K562 (cell line): Measurements from ENCODE around the gene MLF1. TPM values are rescaled to one million over a fixed set of nuclear protein-coding genes. Genes with fewer than 3 reads are reported as not detected.

Source experiments
- ATAC-seq: fragments of 200-7000 bp; cut with Tn5 transposase; 3 replicates; pipeline ENCODE4 v1.9.1; 2020; ENCODE audit warnings: moderate library complexity
- BruUV-seq: library from RNA; stranded (reverse); fragments of 400-500 nt; replicated peaks from 2 replicates; lab custom pipeline; 2021; lab: Mats Ljungman, UMichigan
- CTCF ChIA-PET: fragments of 300-600 bp; formaldehyde crosslinking; extraction: SDS; loops from one replicate; lab custom pipeline; 2021; ENCODE audit warnings: low intra/inter-chr PET ratio; lab: Yijun Ruan, JAX
- POLR2A ChIA-PET: fragments of 300-600, 350-650 bp; sonication (Branson Sonifier 250); formaldehyde crosslinking; extraction: SDS; loops from one replicate; lab custom pipeline; 2021; ENCODE audit warnings: antibody characterized with exemption, inconsistent platforms; lab: Yijun Ruan, JAX
- DNase-seq, 4 experiments: peaks; one replicate each; pipeline versions ENCODE4 v3.0.0 to v3.0.0-alpha.2; 2011 to 2018; ENCODE audit warnings: low spot score in 3 of 4, mixed read lengths in 3 of 4; ENCODE audit errors: extremely low read depth in 1 of 4
- FAIRE-seq: peaks from 2 replicates; lab custom pipeline; 2011; peaks lifted over from hg19 to GRCh38; lab: Jason Lieb, UNC
- H2AFZ ChIP-seq: 2 replicates; pipeline ENCODE4 v1.6.0; 2011; ENCODE audit warnings: low read depth, low read length, control low read depth, inconsistent platforms
- H3K27ac ChIP-seq: fragments of 200-600 bp; 3 replicates; pipeline ENCODE4 v1.8.0; 2011; ENCODE audit warnings: low read depth, mild to moderate bottlenecking, control low read depth, inconsistent platforms, low read length, moderate library complexity, mixed read lengths; ENCODE audit errors: extremely low read depth
- H3K27me3 ChIP-seq, 2 experiments: fragments of 300-600 bp in 1 of 2; 2 replicates in 1 of 2; 3 replicates in 1 of 2; pipeline versions ENCODE4 v1.6.0 to v1.8.0; 2011; ENCODE audit warnings: inconsistent platforms in 2 of 2, low read length in 2 of 2, mild to moderate bottlenecking in 1 of 2, mixed read lengths in 1 of 2, moderate library complexity in 1 of 2; ENCODE audit not compliant: control insufficient read depth in 2 of 2, insufficient read depth in 2 of 2
- H3K36me3 ChIP-seq: fragments of 300-600 bp; 3 replicates; pipeline ENCODE4 v1.8.0; 2011; ENCODE audit warnings: mild to moderate bottlenecking, low read length, inconsistent platforms; ENCODE audit not compliant: control insufficient read depth, insufficient read depth
- H3K4me1 ChIP-seq, 2 experiments: fragments of 200-600 bp in 1 of 2; replicated peaks in 1 of 2; 2 replicates in 1 of 2; 3 replicates in 1 of 2; pipeline versions ENCODE4 v1.5.1 to v1.8.0; 2011; ENCODE audit warnings: inconsistent platforms in 2 of 2, low read length in 2 of 2, mild to moderate bottlenecking in 1 of 2, mixed read lengths in 1 of 2, moderate library complexity in 1 of 2; ENCODE audit not compliant: control insufficient read depth in 2 of 2, insufficient read depth in 2 of 2
- H3K4me2 ChIP-seq: 2 replicates; pipeline ENCODE4 v1.6.1; 2011; ENCODE audit warnings: low read length, control low read depth, inconsistent platforms, mixed read lengths; ENCODE audit not compliant: insufficient read depth
- H3K4me3 ChIP-seq: fragments of 200-600 bp; sonication (generic), shearing (Covaris generic); 2 replicates; pipeline ENCODE4 v1.5.1; 2016; ENCODE audit warnings: control low read depth, inconsistent platforms
- H3K79me2 ChIP-seq: fragments of 200-600 bp; 3 replicates; pipeline ENCODE4 v1.8.0; 2011; ENCODE audit warnings: low read length, inconsistent platforms; ENCODE audit not compliant: control insufficient read depth, insufficient read depth
- H3K9ac ChIP-seq, 2 experiments: 2 replicates each; pipeline versions ENCODE4 v1.6.0 to v1.6.1; 2011; ENCODE audit warnings: low read depth in 2 of 2, low read length in 2 of 2, control low read depth in 1 of 2, inconsistent platforms in 1 of 2, mild to moderate bottlenecking in 1 of 2, mixed read lengths in 1 of 2; ENCODE audit not compliant: insufficient read depth in 1 of 2
- H3K9me1 ChIP-seq: one replicate; pipeline ENCODE4 v1.6.0; 2011; ENCODE audit warnings: inconsistent platforms, mild to moderate bottlenecking, low read length, moderate library complexity; ENCODE audit not compliant: control insufficient read depth, insufficient read depth
- H3K9me3 ChIP-seq: replicated peaks from 2 replicates; pipeline ENCODE4 v1.5.1; 2011; ENCODE audit warnings: low read depth, low read length, inconsistent platforms; ENCODE audit not compliant: control insufficient read depth, insufficient read depth
- H4K20me1 ChIP-seq: replicated peaks from 2 replicates; pipeline ENCODE4 v1.6.1; 2011; ENCODE audit warnings: low read length, inconsistent platforms, mixed read lengths; ENCODE audit not compliant: control insufficient read depth, insufficient read depth
- CTCF ChIP-seq, 3 experiments: IDR thresholded peaks in 2 of 3; conservative IDR thresholded peaks in 1 of 3; 2 replicates each; pipeline ENCODE4 v1.5.1; 2011 to 2012; ENCODE audit warnings: low read length in 3 of 3, mild to moderate bottlenecking in 3 of 3, control low read depth in 2 of 3, improper control_type of control experiment in 1 of 3, inconsistent platforms in 1 of 3, low read depth in 1 of 3, mixed read lengths in 1 of 3, moderate library complexity in 1 of 3; ENCODE audit not compliant: insufficient read depth in 2 of 3
- HMG20A ChIP-seq: fragments of 450-650 bp; formaldehyde crosslinking; conservative IDR thresholded peaks from 2 replicates; pipeline ENCODE4 v1.4.0; 2020; ENCODE audit warnings: mild to moderate bottlenecking, mixed read lengths
- POU5F1 ChIP-seq: fragments of 150-350 bp; IDR thresholded peaks from 2 replicates; pipeline ENCODE4 v1.6.1; 2014; ENCODE audit warnings: borderline replicate concordance, low read length, low read depth, mild to moderate bottlenecking; ENCODE audit not compliant: partially characterized antibody
- RAD21 ChIP-seq, 2 experiments: fragments of 250-450 bp in 1 of 2; fragments of 450-650 bp in 1 of 2; sonication (Bioruptor Pico) in 1 of 2; formaldehyde crosslinking in 1 of 2; IDR thresholded peaks in 1 of 2; conservative IDR thresholded peaks in 1 of 2; 2 replicates each; pipeline versions ENCODE4 v1.4.0 to v1.8.0; 2020 to 2022; ENCODE audit warnings: mild to moderate bottlenecking in 2 of 2, moderate library complexity in 1 of 2
- ZNF280A ChIP-seq: fragments of 450-650 bp; IDR thresholded peaks from 2 replicates; pipeline ENCODE4 v1.6.1; 2018; ENCODE audit warnings: mild to moderate bottlenecking, low read depth; ENCODE audit not compliant: partially characterized antibody
- WGBS: fragments of 100-300 bp; shearing (Covaris generic); methylation state at CpG from one replicate; pipeline ENCODE4 v1.1.6; 2016; ENCODE audit warnings: low coverage, mixed read lengths; ENCODE audit not compliant: insufficient coverage; ENCODE audit errors: missing lambda C conversion rate; 5-methylcytosine and 5-hydroxymethylcytosine counted together
- in situ Hi-C: fragments of 300-500 bp; cut with MboI; formaldehyde crosslinking; loops from 4 replicates; pipeline ENCODE4 v1.15.0; 2018; ENCODE audit warnings: inconsistent platforms, mixed read lengths
- intact Hi-C: fragments of 100-400 bp; cut with micrococcal nuclease; formaldehyde crosslinking; loops from 2 replicates; pipeline ENCODE4 v1.14.2; 2022
- polyA plus RNA-seq, 8 experiments: library from polyadenylated mRNA; depleted of rRNA in 4 of 8; stranded (reverse) in 5 of 8; unstranded in 3 of 8; fragments of >200 nt; fragmentation: Nextera tagmentation in 2 of 8; fragmentation: Illumina TruSeq in 1 of 8; extraction: Ambion mirVana in 2 of 8; extraction: Trizol in 1 of 8; gene quantifications; 2 replicates each; pipeline versions ENCODE4 v1.2.1 to v1.2.3, GENCODE V29; 2011 to 2014; ENCODE audit warnings: inconsistent platforms in 1 of 8, missing spikeins in 1 of 8
- total RNA-seq, 7 experiments: library from RNA; depleted of rRNA in 6 of 7; stranded (reverse); fragments of >200 nt in 6 of 7; fragmentation: Illumina TruSeq in 2 of 7; extraction: Trizol in 2 of 7; gene quantifications; 2 replicates each; pipeline versions ENCODE4 v1.2.1 to v1.2.3, GENCODE V29; 2011 to 2021; ENCODE audit warnings: low replicate concordance in 1 of 7

MLF1 gene
- total and polyA plus RNA-seq, 9 of the 15 experiments (the other 6 are each of a cell fraction or from before 2014, with no cell fraction given): 20.4 to 71.0 (median 27.1) TPM

GRCh38 chr3:158531334-158531733 is 39.7 kb upstream of the MLF1 start:
- CTCF ChIA-PET: no interaction called here
- no TSS peak for BruUV-seq
- FAIRE-seq: no peak

GRCh38 chr3:158532099-158532734 is 38.8 kb upstream of the MLF1 start:
- no peak for ATAC-seq
- no peaks in the 10 kb centered on the region for H3K9me1 ChIP-seq
- peak; percentile 8 to 39 (median 16) for DNase-seq
- BruUV-seq: no TSS peak
- TF ChIP-seq RAD21 (CRISPR knock-in tag; conservative IDR thresholded peaks at IDR 0.05 in 1 of 2, IDR thresholded peaks at IDR 0.05 in 1 of 2) (peak; percentile 46 to 59), CTCF (IDR thresholded peaks at IDR 0.05 in 2 of 3, conservative IDR thresholded peaks at IDR 0.05 in 1 of 3; ENCODE audit: insufficient read depth in 2 of 3, low read depth in 1 of 3, low read length in 3 of 3) (peak in 2 of 3 experiments; percentile 33 to 65; a peak in 3 of 6 replicates), ZNF280A (no peak)
- intact Hi-C loops (loop anchor here (2.0 to 10.0 kb wide), 4 partner anchors 193 to 913 kb away; no protein-coding TSS in a partner anchor), in situ Hi-C loops (no loop called here)
- POLR2A ChIA-PET: no interaction called here
- H3K4me1 ChIP-seq: no peaks in the 10 kb centered on the region
- no peak overlapping the region for H3K27ac ChIP-seq
- H3K36me3 ChIP-seq: no peaks in the 10 kb centered on the region
- H4K20me1 ChIP-seq: no peaks in the 10 kb centered on the region
- no peaks in the 10 kb centered on the region for H3K27me3 ChIP-seq
- H3K79me2 ChIP-seq: no peaks in the 10 kb centered on the region
- FAIRE-seq: no peak
- no peak overlapping the region for H3K4me2 ChIP-seq
- no peak overlapping the region for H3K9ac ChIP-seq
- no peak overlapping the region for H3K4me3 ChIP-seq
- H2AFZ ChIP-seq: no peak overlapping the region
- H3K9me3 ChIP-seq: no peaks in the 10 kb centered on the region
- CTCF ChIA-PET: interaction anchor here (1.2 kb wide), 1 partner anchor 914 kb away, joined by 4 read pairs; no protein-coding TSS in a partner anchor

More at GRCh38 chr3:158531334-158531733, 39.7 kb upstream of the MLF1 start:
- in situ Hi-C loops: no loop called here
- no peak overlapping the region for H3K4me2 ChIP-seq
- ATAC-seq (no peak), DNase-seq (no peak)
- no peak overlapping the region for H3K4me3 ChIP-seq
- WGBS: 78% methylated on average over 5 of the region's 5 CpGs
- H3K4me1 ChIP-seq: no peaks in the 10 kb centered on the region
- H2AFZ ChIP-seq: no peak overlapping the region
- H3K27ac ChIP-seq: no peak overlapping the region
- H3K9me1 ChIP-seq: no peaks in the 10 kb centered on the region
- no peaks in the 10 kb centered on the region for H3K9me3 ChIP-seq
- no peaks in the 10 kb centered on the region for H3K27me3 ChIP-seq
- POLR2A ChIA-PET: interaction anchor here (0.5 kb wide), 1 partner anchor 153 kb away, joined by 3 read pairs; no protein-coding TSS in a partner anchor
- intact Hi-C loops: loop anchor here (5.0 to 10.0 kb wide), 3 partner anchors 193 to 664 kb away; no protein-coding TSS in a partner anchor
- TF ChIP-seq HMG20A (CRISPR knock-in tag) (no peak), POU5F1 (no peak)
- TF ChIP-seq, all 486 proteins: peak for 0
- Histone ChIP-seq H3K79me2 (no peaks in the 10 kb centered on the region), H3K36me3 (no peaks in the 10 kb centered on the region), H4K20me1 (no peaks in the 10 kb centered on the region), H3K9ac (no peak overlapping the region)
